Measurements from ENCODE around the gene GDF9. TPM values are rescaled to one million over a fixed set of nuclear protein-coding genes. Genes with fewer than 3 reads are reported as not detected.
A peak's percentile ranks its signal among the peaks of the same experiment; 100 is the strongest.

The GDF9 gene
- total RNA-seq, 1 experiment from 2014 or later = 0.49 TPM

DNA sequence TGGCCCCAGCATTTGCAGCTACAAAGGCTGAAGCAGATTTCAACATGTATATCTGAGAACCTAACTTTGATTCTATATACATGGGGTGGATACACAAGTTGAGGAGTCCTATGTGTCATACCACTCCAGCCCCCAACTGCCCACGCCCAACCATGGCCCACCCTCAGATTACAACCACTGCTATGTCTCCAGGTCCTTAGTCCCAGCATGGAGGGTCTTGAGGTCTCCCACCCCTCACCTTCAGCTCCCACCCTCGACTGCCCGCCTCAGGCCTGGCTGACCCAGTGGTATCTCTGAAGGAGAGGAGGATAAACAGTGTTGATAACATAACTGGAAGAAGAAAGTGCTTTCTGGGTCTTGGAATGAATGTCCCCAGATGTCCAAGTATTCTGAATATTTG, 44.9 kb downstream of the GDF9 start:
- intact Hi-C loops (cut with micrococcal nuclease) = loop anchor here (2.0 kb wide), 2 partner anchors 69 to 435 kb away; no protein-coding TSS in a partner anchor
- TF ChIP-seq POLR2A (IDR thresholded peaks at IDR 0.05; ENCODE audit: borderline replicate concordance, extremely low read depth, insufficient read depth, insufficient read length) = no peak
- TF ChIP-seq SP1 (IDR thresholded peaks at IDR 0.05; ENCODE audit: low read depth) = no peak
- no peak overlapping the region for H3K4me3 ChIP-seq (replicated peaks in 1 of 2; ENCODE audit: low read depth in 1 of 2, low read length in 2 of 2)
- H2AFZ ChIP-seq (ENCODE audit: low read depth, low read length, poor library complexity, severe bottlenecking) = no peak overlapping the region
- H4K20me1 ChIP-seq (ENCODE audit: insufficient read depth) = no peaks in the 10 kb centered on the region
- H3K36me3 ChIP-seq (ENCODE audit: control insufficient read depth in 1 of 2, insufficient read depth in 2 of 2, low read length in 2 of 2) = no peaks in the 10 kb centered on the region
- no peak for ATAC-seq
- H3K27me3 ChIP-seq (ENCODE audit: insufficient read depth, low read length) = no peaks in the 10 kb centered on the region
- H3K9me2 ChIP-seq (ENCODE audit: insufficient read depth) = no peaks in the 10 kb centered on the region
- no peak overlapping the region for H3K4me2 ChIP-seq (ENCODE audit: low read length)
- ChIA-PET RAD21 (ENCODE audit: low non-redundant PET in 1 of 2, low total read pairs in 2 of 2, uncharacterized antibody in 2 of 2, unreplicated experiment in 2 of 2) (no interaction called here), POLR2A (no interaction called here), CTCF (interaction anchor here (0.7 to 3.9 kb wide), 7 partner anchors 12 to 361 kb away, joined by 3 to 69 read pairs (median 8); no protein-coding TSS in a partner anchor)
- BruUV-seq (replicated peaks) = no TSS peak
- no peak for DNase-seq (ENCODE audit: low read depth, low spot score)
- H3K79me2 ChIP-seq (ENCODE audit: insufficient read depth, low read length) = no peaks in the 10 kb centered on the region
- peaks cover 0 to 11% of the 10 kb centered on the region in 2 experiments; a peak in 1 of 4 replicates for H3K4me1 ChIP-seq (ENCODE audit: control insufficient read depth in 1 of 2, insufficient read depth in 2 of 2, low read length in 2 of 2)
- no peak overlapping the region for H3K9ac ChIP-seq (ENCODE audit: low read length)
- no peak overlapping the region for H3K27ac ChIP-seq (ENCODE audit: low read depth, low read length)
- H3K9me3 ChIP-seq (ENCODE audit: control insufficient read depth in 1 of 2, insufficient read depth in 1 of 2, low read depth in 1 of 2, low read length in 2 of 2) = no peaks in the 10 kb centered on the region

GRCh38 chr5:132820162-132820754, 46.0 kb downstream of the GDF9 start:
- intact Hi-C loops (cut with micrococcal nuclease) = loop anchor here (1.0 to 2.0 kb wide), 5 partner anchors 67 to 433 kb away; no protein-coding TSS in a partner anchor
- CTCF ChIA-PET = interaction anchor here (0.6 to 3.9 kb wide), 32 partner anchors 10 to 451 kb away, joined by 3 to 69 read pairs (median 4); partner anchors contain the start of genes CCNI2, GDF9, KIF3A and SHROOM1
- H3K9me2 ChIP-seq (ENCODE audit: insufficient read depth) = no peaks in the 10 kb centered on the region
- ATAC-seq (peak; percentile 94), DNase-seq (ENCODE audit: low read depth, low spot score) (peak; percentile 81)
- peak; percentile 95 for TF ChIP-seq RAD21 (IDR thresholded peaks at IDR 0.05; ENCODE audit: low read depth)
- TF ChIP-seq, protein P1, sequence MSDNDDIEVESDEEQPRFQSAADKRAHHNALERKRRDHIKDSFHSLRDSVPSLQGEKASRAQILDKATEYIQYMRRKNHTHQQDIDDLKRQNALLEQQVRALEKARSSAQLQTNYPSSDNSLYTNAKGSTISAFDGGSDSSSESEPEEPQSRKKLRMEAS (IDR thresholded peaks at IDR 0.05) = no peak
- TF ChIP-seq, protein P2, sequence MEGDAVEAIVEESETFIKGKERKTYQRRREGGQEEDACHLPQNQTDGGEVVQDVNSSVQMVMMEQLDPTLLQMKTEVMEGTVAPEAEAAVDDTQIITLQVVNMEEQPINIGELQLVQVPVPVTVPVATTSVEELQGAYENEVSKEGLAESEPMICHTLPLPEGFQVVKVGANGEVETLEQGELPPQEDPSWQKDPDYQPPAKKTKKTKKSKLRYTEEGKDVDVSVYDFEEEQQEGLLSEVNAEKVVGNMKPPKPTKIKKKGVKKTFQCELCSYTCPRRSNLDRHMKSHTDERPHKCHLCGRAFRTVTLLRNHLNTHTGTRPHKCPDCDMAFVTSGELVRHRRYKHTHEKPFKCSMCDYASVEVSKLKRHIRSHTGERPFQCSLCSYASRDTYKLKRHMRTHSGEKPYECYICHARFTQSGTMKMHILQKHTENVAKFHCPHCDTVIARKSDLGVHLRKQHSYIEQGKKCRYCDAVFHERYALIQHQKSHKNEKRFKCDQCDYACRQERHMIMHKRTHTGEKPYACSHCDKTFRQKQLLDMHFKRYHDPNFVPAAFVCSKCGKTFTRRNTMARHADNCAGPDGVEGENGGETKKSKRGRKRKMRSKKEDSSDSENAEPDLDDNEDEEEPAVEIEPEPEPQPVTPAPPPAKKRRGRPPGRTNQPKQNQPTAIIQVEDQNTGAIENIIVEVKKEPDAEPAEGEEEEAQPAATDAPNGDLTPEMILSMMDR (IDR thresholded peaks at IDR 0.05 in 2 of 3, conservative IDR thresholded peaks at IDR 0.05 in 1 of 3; ENCODE audit: borderline replicate concordance in 1 of 3, insufficient read depth in 1 of 3, low read depth in 2 of 3, low read length in 2 of 3) = peak; percentile 90 to 94 (median 91)
- H3K27ac ChIP-seq (ENCODE audit: low read depth, low read length) = no peak overlapping the region
- POLR2A ChIA-PET = interaction anchor here (0.8 to 1.4 kb wide), 2 partner anchors 65 to 83 kb away, joined by 4 read pairs; partner anchors contain the start of gene KIF3A
- no peak overlapping the region for H3K4me3 ChIP-seq (replicated peaks in 1 of 2; ENCODE audit: low read depth in 1 of 2, low read length in 2 of 2)
- peak overlapping the region; percentile 66 for H2AFZ ChIP-seq (ENCODE audit: low read depth, low read length, poor library complexity, severe bottlenecking)
- no peak overlapping the region for H3K9ac ChIP-seq (ENCODE audit: low read length)
- no peaks in the 10 kb centered on the region for H3K79me2 ChIP-seq (ENCODE audit: insufficient read depth, low read length)
- H3K36me3 ChIP-seq (ENCODE audit: control insufficient read depth in 1 of 2, insufficient read depth in 2 of 2, low read length in 2 of 2) = no peaks in the 10 kb centered on the region
- H4K20me1 ChIP-seq (ENCODE audit: insufficient read depth) = no peaks in the 10 kb centered on the region
- no peaks in the 10 kb centered on the region for H3K9me3 ChIP-seq (ENCODE audit: control insufficient read depth in 1 of 2, insufficient read depth in 1 of 2, low read depth in 1 of 2, low read length in 2 of 2)
- peak overlapping the region; percentile 44 for H3K4me2 ChIP-seq (ENCODE audit: low read length)
- RAD21 ChIA-PET (ENCODE audit: low non-redundant PET in 1 of 2, low total read pairs in 2 of 2, uncharacterized antibody in 2 of 2, unreplicated experiment in 2 of 2) = interaction anchor here (0.7 to 1.3 kb wide), 9 partner anchors 13 to 314 kb away, joined by 3 to 8 read pairs (median 4); no protein-coding TSS in a partner anchor
- peaks cover 0 to 11% of the 10 kb centered on the region in 2 experiments; a peak in 1 of 4 replicates for H3K4me1 ChIP-seq (ENCODE audit: control insufficient read depth in 1 of 2, insufficient read depth in 2 of 2, low read length in 2 of 2)
- no TSS peak for BruUV-seq (replicated peaks)
- H3K27me3 ChIP-seq (ENCODE audit: insufficient read depth, low read length) = no peaks in the 10 kb centered on the region

Data from HCT116 (cell line).